Hematopoietic multipotent progenitor cell treated with erythropoietin and hydrocortisone succinate and interleukin-3 and kit ligand, for 17 days (in vitro differentiated cells): ENCODE data around the gene TMEM143.
"Not testable (repeated sequence)": the region's sequence is repeated elsewhere in the genome, so short reads cannot be mapped to it uniquely, and the experiment has no call there.

Source experiments
- DNase-seq: peaks from one replicate; pipeline ENCODE4 v3.0.0-alpha.2; 2015; ENCODE audit warnings: low spot score

The TMEM143 gene

DNA sequence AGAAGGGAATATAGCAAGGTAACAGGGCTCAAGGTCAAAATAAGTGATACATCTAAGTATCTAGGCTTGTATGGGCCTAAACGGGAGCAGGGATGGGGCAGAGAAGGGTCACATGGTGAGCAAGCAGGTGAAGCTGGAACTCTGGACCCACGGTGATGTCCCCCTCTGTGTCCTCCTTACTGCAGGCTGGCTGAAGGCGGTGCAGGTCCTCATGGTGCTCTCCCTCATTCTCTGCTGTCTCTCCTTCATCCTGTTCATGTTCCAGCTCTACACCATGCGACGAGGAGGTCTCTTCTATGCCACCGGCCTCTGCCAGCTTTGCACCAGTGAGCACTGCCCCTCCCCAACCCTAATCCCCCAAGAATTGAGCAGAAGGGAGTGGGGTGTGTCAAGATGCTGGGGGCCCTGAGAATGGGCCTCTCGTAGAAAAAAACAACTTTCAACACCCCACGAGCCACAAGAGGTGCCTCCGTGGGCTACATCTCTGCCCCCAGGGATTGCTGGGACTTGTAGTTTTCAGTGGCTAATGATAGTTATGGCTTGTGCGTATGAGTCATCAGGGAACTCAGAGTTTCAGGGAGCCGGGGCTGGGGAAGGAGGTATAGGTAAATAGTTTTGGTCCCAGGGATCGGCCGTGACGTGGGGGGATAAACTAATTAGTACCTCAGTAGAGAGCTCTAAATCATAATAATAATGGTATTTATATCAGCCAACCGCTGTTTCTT lies 34.4 kb downstream of the TMEM143 start:
- DNase-seq, result peak; percentile 67

DNA sequence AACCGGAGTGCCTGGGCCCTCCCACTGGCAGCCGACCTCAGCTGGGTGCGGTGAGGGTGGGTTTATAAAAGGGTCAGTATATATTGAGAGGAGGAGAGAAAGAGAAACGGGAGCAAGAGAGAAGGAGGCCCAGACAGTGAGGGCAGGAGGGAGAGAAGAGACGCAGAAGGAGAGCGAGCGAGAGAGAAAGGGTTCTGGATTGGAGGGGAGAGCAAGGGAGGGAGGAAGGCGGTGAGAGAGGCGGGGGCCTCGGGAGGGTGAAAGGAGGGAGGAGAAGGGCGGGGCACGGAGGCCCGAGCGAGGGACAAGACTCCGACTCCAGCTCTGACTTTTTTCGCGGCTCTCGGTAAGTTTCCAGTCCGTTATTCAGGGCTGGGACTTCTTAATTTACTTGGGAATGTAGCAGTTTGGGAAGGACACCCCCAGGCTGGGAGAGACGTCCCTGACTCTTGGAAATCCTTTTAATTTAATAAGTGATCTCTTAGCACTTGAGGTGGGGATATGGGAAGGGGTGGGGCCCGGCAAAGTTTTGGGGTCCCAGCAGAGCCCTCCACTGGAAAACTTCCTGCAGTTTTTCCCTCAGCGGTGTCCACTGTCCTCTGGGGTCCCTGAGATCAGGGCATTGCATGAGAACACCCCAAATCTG lies 38.4 kb downstream of the TMEM143 start, which contains the start of gene EMP3:
TSS of gene EMP3 (plus strand) at position 288 of the 646 bp plus-strand sequence. CDS start 1,293 bp downstream, outside the sequence.
- peak; percentile 66 for DNase-seq

GRCh38 chr19:48321622-48322591 lies 41.8 kb downstream of the TMEM143 start:
- DNase-seq, result peak; percentile 97

DNA sequence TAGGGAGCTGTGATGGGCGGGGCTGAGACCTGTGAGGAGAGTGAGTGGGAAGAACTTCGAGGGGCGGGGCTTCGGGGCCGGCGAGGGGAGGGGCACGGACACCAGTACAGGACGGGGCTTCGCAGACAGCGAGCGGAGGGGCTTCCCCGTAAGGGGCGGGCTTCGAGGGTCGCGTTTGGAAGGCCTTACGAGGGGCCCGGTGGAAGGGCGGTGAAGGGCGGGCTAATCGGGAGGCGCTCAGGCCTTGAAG lies 42.4 kb downstream of the TMEM143 start:
- peak; percentile 97 for DNase-seq

DNA sequence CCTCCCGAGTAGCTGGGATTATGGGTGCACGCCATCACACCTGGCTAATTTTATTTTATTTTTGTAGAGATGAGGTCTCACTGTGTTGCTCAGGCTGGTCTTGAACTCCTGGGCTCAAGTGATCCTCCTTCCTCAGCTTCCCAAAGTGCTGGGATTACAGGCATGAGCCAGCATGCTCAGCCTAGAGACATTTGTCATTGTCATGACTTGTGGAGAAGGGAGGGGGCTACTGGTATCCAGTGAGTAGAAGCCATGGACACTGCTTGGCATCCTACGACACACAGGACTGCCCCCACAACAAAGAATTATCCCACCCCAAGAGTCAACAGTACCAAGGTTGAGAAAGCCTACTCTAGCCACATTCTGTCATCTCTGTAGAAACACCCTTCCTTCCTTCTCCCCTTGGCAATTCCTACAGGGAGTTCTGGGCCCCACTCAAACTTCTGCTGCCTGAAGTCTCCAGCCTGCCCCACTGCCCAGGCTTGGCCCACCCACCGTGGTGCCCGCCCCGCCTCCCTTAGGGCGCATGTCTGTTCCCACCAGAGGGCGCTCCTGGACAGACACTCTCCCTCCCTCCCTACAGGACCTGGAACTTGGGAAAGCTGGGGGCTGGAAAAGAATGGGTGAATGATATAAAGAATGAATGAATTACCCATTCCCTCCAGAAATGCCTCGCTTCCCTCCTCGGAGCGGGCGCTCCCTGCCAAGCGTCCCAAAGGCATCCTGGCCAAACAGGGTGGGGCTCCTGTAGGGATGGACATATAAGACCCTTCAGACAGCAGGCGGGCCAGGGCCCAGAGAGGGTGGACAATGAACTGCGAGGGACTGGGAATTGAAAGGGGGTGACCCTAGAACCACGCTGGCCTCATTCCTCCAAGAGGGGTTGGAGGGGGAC lies 43.8 kb downstream of the TMEM143 start:
- peak; percentile 87 for DNase-seq

- no peak for DNase-seq
Observed at GRCh38 chr19:48318286-48318987, 45.3 kb downstream of the TMEM143 start.

- not testable (repeated sequence) for DNase-seq
Observed at GRCh38 chr19:48317708-48317960, 46.1 kb downstream of the TMEM143 start.

GRCh38 chr19:48315712-48316111 lies 48.0 kb downstream of the TMEM143 start:
- DNase-seq, result no peak

- DNase-seq, result no peak
Observed at GRCh38 chr19:48311384-48311783, 52.4 kb downstream of the TMEM143 start.

- DNase-seq, result no peak
Observed at GRCh38 chr19:48310227-48310626, 53.5 kb downstream of the TMEM143 start.

DNA sequence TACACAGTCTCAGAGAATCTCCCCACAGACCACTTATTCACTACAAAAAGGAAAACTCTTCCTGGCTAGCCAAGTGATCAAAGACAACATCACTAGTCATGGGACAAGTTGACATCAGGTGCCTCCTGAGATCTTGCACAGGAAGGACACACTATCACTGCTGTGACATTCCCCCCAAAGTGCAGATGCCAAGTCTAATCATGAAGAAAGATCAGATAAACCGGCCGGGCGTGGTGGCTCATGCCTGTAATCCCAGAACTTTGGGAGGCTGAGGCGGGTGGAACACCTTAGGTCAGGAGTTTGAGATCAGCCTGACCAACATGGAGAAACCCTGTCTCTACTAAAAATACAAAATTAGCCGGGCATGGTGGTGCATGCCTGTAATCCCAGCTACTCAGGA lies 54.0 kb downstream of the TMEM143 start:
- DNase-seq, result not testable (repeated sequence)

- no peak for DNase-seq
Observed at GRCh38 chr19:48308631-48309586, 54.8 kb downstream of the TMEM143 start.

- DNase-seq, result no peak
Observed at GRCh38 chr19:48303866-48304265, 59.9 kb downstream of the TMEM143 start.

- DNase-seq, result no peak
Observed at GRCh38 chr19:48303367-48303766, 60.4 kb downstream of the TMEM143 start.

GRCh38 chr19:48302600-48302959 lies 61.2 kb downstream of the TMEM143 start:
- no peak for DNase-seq

GRCh38 chr19:48301886-48302599 lies 61.7 kb downstream of the TMEM143 start:
- DNase-seq, result no peak

GRCh38 chr19:48297975-48298374 lies 65.8 kb downstream of the TMEM143 start:
- DNase-seq, result no peak

DNA sequence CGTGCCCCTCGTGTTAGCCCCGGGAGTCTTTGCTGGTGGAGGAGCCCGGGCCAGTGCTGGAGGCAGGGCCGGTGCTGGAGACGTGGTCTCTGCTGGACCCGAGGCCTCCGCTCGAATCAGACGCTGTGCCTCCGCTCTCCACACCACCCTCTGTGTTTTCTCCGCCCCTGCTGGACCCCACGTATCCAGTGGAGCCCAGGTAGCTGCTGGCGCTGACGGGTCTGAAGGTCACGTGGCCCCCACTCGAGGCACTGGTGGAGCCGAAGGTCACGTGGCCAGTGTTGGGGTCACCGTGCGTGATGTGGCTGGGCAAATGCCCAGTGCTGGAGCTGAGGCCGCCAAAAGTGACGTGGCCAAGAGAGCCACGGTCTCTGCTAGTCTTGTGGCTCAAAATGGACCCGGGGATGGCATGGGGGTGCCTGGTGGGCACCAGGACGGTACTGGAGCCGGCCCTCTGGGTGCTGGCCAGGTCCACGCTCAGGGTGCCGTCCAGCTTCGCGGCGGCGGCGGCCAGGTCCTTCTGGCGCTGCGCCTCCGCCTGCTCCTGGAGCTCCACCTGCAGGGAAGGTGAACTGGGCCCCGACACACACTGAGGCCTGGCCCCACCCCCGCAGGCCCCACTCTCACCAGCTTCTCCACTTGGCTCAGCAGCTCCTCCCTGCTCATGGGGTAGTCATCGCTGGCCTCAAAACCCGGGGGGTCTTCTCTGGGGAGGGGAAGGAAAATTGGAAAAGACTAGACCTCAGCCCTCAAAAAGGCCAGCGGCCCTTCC lies 66.6 kb downstream of the TMEM143 start:
- DNase-seq, result no peak

DNA sequence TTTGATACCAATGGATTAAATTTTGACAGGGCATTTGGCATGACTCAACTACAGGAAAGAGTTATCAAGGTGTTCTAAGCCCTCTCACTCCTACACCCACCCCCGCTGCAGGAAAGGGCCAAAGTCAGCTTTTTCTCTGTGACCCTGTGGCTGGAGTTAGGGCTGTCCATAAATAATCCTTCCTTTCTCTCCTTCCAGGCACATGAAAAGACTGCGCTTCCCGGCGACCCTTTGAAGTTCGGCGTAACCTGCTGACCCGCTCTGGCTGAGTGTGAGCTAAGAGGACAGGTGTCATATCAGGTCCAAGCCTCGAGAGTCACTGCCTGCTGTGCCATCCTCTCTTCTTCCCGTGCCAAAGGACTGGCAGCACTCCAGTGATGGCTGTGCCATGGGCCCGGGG lies 68.3 kb downstream of the TMEM143 start:
- no peak for DNase-seq
